Stimulated activated CD4-positive, alpha-beta T cell treated with anti-CD3 and anti-CD28 coated beads, Interleukin-12 subunit alpha, Interleukin-12 subunit beta, amount 100 ng/mL, for 4 hours (primary cell): ENCODE results near the gene KCNK1.
"Not testable (repeated sequence)": the region's sequence is repeated elsewhere in the genome, so short reads cannot be mapped to it uniquely, and the experiment has no call there.

Source experiments
- DNase-seq: peaks from one replicate; pipeline ENCODE4 v3.0.0-alpha.2; 2020

The KCNK1 gene

GRCh38 chr1:233608988-233609387 is 4.9 kb upstream of the KCNK1 start:
- no peak for DNase-seq

GRCh38 chr1:233609926-233610325 is 4.0 kb upstream of the KCNK1 start:
- no peak for DNase-seq

- no peak for DNase-seq
These were observed 3.3 kb upstream of the KCNK1 start for GRCh38 chr1:233610628-233611027.

- DNase-seq: not testable (repeated sequence)
These were observed 2.5 kb upstream of the KCNK1 start for GRCh38 chr1:233611363-233611762.

- no peak for DNase-seq
These were observed 352 bp downstream of the KCNK1 start for GRCh38 chr1:233614173-233614742.

- DNase-seq: no peak
These were observed 1.0 kb downstream of the KCNK1 start for GRCh38 chr1:233614743-233615521.

- DNase-seq: no peak
These were observed 1.7 kb downstream of the KCNK1 start for GRCh38 chr1:233615571-233615970.

- no peak for DNase-seq
These were observed 3.1 kb downstream of the KCNK1 start for GRCh38 chr1:233617025-233617424.

- DNase-seq: not testable (repeated sequence)
These were observed 5.5 kb downstream of the KCNK1 start for GRCh38 chr1:233619414-233619813.

GRCh38 chr1:233620065-233620464 is 6.2 kb downstream of the KCNK1 start:
- no peak for DNase-seq

GRCh38 chr1:233621923-233622322 is 8.0 kb downstream of the KCNK1 start:
- DNase-seq: no peak

- no peak for DNase-seq
These were observed 10.4 kb downstream of the KCNK1 start for GRCh38 chr1:233624289-233624688.

GRCh38 chr1:233625087-233625486 is 11.2 kb downstream of the KCNK1 start:
- DNase-seq: no peak

- DNase-seq: no peak
These were observed 11.6 kb downstream of the KCNK1 start for GRCh38 chr1:233625510-233625981.

- DNase-seq: peak; percentile 27
These were observed 13.5 kb downstream of the KCNK1 start for GRCh38 chr1:233627376-233627775.

- DNase-seq: no peak
These were observed 13.9 kb downstream of the KCNK1 start for GRCh38 chr1:233627823-233628222.

- DNase-seq: no peak
These were observed 15.5 kb downstream of the KCNK1 start for GRCh38 chr1:233629305-233629935.

GRCh38 chr1:233631810-233632405 is 18.0 kb downstream of the KCNK1 start:
- no peak for DNase-seq

- DNase-seq: no peak
These were observed 18.5 kb downstream of the KCNK1 start for GRCh38 chr1:233632436-233632835.

GRCh38 chr1:233635765-233636502 is 22.0 kb downstream of the KCNK1 start:
- no peak for DNase-seq

- DNase-seq: no peak
These were observed 22.6 kb downstream of the KCNK1 start for GRCh38 chr1:233636503-233636877.

GRCh38 chr1:233638513-233638912 is 24.6 kb downstream of the KCNK1 start:
- DNase-seq: no peak

- DNase-seq: no peak
These were observed 25.7 kb downstream of the KCNK1 start for GRCh38 chr1:233639611-233640010.
